A673 (cell line): ENCODE results near the gene LRRN4. TPM values are rescaled to one million over a fixed set of nuclear protein-coding genes. Genes with fewer than 3 reads are reported as not detected.

Experiments used
- BruUV-seq: library from RNA; stranded (reverse); fragments of 400-500 nt; replicated peaks from 2 replicates; lab custom pipeline; 2021; lab: Mats Ljungman, UMichigan
- CTCF ChIA-PET: fragments of 300-600 bp; sonication (Branson Sonifier 250); formaldehyde crosslinking; loops from one replicate; lab custom pipeline; 2022; ENCODE audit warnings: antibody characterized with exemption; lab: Charles Lee
- POLR2A ChIA-PET: fragments of 300-600 bp; sonication (Branson Sonifier 250); formaldehyde crosslinking; loops from one replicate; lab custom pipeline; 2022; ENCODE audit warnings: antibody characterized with exemption; ENCODE audit not compliant: low non-redundant PET; lab: Charles Lee
- DNase-seq: peaks from one replicate; pipeline ENCODE4 v3.0.0-alpha.2; 2015; ENCODE audit warnings: low spot score
- H3K27ac ChIP-seq: fragments of 200-600 bp; sonication (generic); 2 replicates; pipeline ENCODE4 v1.5.1; 2016; ENCODE audit warnings: mixed run types, low read depth, mild to moderate bottlenecking, mixed read lengths, antibody characterized with exemption, low read length; ENCODE audit not compliant: poor library complexity, severe bottlenecking
- H3K27me3 ChIP-seq: fragments of 200-600 bp; sonication (generic); replicated peaks from 2 replicates; pipeline ENCODE4 v1.6.1; 2017; ENCODE audit warnings: mixed run types, low read depth, mild to moderate bottlenecking, mixed read lengths, antibody characterized with exemption, low read length; ENCODE audit not compliant: insufficient read depth, poor library complexity
- H3K36me3 ChIP-seq: fragments of 200-600 bp; sonication (generic); 2 replicates; pipeline ENCODE4 v1.6.1; 2016; ENCODE audit warnings: mixed run types, mild to moderate bottlenecking, mixed read lengths, antibody characterized with exemption, low read length; ENCODE audit not compliant: insufficient read depth, poor library complexity, severe bottlenecking
- H3K4me1 ChIP-seq: fragments of 200-600 bp; sonication (generic); 2 replicates; pipeline ENCODE4 v1.6.1; 2017; ENCODE audit warnings: mixed run types, mild to moderate bottlenecking, mixed read lengths, antibody characterized with exemption, low read length; ENCODE audit not compliant: insufficient read depth, poor library complexity, severe bottlenecking
- H3K4me3 ChIP-seq: fragments of 200-600 bp; sonication (generic); 2 replicates; pipeline ENCODE4 v1.5.1; 2016; ENCODE audit warnings: low read depth, mixed run types, mild to moderate bottlenecking, mixed read lengths, low read length; ENCODE audit not compliant: poor library complexity, severe bottlenecking
- H3K9me3 ChIP-seq: fragments of 200-600 bp; sonication (generic); 2 replicates; pipeline ENCODE4 v1.6.1; 2016; ENCODE audit warnings: mixed run types, low read depth, mild to moderate bottlenecking, mixed read lengths, antibody characterized with exemption, low read length; ENCODE audit not compliant: poor library complexity, severe bottlenecking
- EZH2 ChIP-seq: fragments of 200-600 bp; sonication (generic); IDR thresholded peaks from 2 replicates; pipeline ENCODE4 v1.6.1; 2017; ENCODE audit warnings: borderline replicate concordance, low read depth, mild to moderate bottlenecking, mixed read lengths, antibody characterized with exemption, low read length; ENCODE audit not compliant: poor library complexity, severe bottlenecking
- intact Hi-C: fragments of 100-400 bp; cut with micrococcal nuclease; formaldehyde crosslinking; loops from one replicate; pipeline ENCODE4 v1.10.0; 2022; ENCODE audit not compliant: unreplicated experiment
- total RNA-seq: library from RNA; stranded (reverse); gene quantifications from 2 replicates; pipeline ENCODE4 v1.2.3, GENCODE V29; 2021
- TF ChIP-seq, protein P1 (sequence below): fragments of 300-800, 200-600 bp; sonication (generic); conservative IDR thresholded peaks from 2 replicates; pipeline ENCODE4 v1.5.1; 2017; ENCODE audit warnings: low read depth, mild to moderate bottlenecking, antibody characterized with exemption, low read length, moderate library complexity, mixed read lengths

Gene LRRN4
- total RNA-seq, 1 experiment from 2014 or later, result not detected

- no peak for TF ChIP-seq EZH2
- TF ChIP-seq, protein P1, sequence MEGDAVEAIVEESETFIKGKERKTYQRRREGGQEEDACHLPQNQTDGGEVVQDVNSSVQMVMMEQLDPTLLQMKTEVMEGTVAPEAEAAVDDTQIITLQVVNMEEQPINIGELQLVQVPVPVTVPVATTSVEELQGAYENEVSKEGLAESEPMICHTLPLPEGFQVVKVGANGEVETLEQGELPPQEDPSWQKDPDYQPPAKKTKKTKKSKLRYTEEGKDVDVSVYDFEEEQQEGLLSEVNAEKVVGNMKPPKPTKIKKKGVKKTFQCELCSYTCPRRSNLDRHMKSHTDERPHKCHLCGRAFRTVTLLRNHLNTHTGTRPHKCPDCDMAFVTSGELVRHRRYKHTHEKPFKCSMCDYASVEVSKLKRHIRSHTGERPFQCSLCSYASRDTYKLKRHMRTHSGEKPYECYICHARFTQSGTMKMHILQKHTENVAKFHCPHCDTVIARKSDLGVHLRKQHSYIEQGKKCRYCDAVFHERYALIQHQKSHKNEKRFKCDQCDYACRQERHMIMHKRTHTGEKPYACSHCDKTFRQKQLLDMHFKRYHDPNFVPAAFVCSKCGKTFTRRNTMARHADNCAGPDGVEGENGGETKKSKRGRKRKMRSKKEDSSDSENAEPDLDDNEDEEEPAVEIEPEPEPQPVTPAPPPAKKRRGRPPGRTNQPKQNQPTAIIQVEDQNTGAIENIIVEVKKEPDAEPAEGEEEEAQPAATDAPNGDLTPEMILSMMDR, result no peak
- intact Hi-C loops, result loop anchor here (10.0 kb wide), 1 partner anchor 284 kb away; no protein-coding TSS in a partner anchor
- no TSS peak for BruUV-seq
- no peaks in the 10 kb centered on the region for H3K9me3 ChIP-seq
- H3K27ac ChIP-seq, result no peak overlapping the region
- peaks cover 7% of the 10 kb centered on the region for H3K4me1 ChIP-seq
- DNase-seq, result no peak
- no peaks in the 10 kb centered on the region for H3K36me3 ChIP-seq
- ChIA-PET CTCF (interaction anchor here (0.7 to 1.4 kb wide), 3 partner anchors 93 to 631 kb away, joined by 3 to 4 read pairs (median 4); no protein-coding TSS in a partner anchor), POLR2A (no interaction called here)
- H3K4me3 ChIP-seq, result no peak overlapping the region
- no peaks in the 10 kb centered on the region for H3K27me3 ChIP-seq
Observed at GRCh38 chr20:6079016-6079415, 25.2 kb upstream of the LRRN4 start.

GRCh38 chr20:6075428-6076219, 21.8 kb upstream of the LRRN4 start:
- TF ChIP-seq, protein P1, result no peak
- TF ChIP-seq EZH2, result no peak
- Histone ChIP-seq H3K4me3 (no peak overlapping the region), H3K27ac (no peak overlapping the region), H3K36me3 (no peaks in the 10 kb centered on the region), H3K4me1 (peaks cover 7% of the 10 kb centered on the region), H3K9me3 (no peaks in the 10 kb centered on the region), H3K27me3 (no peaks in the 10 kb centered on the region)
- intact Hi-C loops, result loop anchor here (10.0 kb wide), 1 partner anchor 281 kb away; no protein-coding TSS in a partner anchor
- ChIA-PET CTCF (interaction anchor here (1.2 kb wide), 1 partner anchor 546 kb away, joined by 3 read pairs; no protein-coding TSS in a partner anchor), POLR2A (no interaction called here)
- DNase-seq, result no peak
- BruUV-seq, result no TSS peak

DNA sequence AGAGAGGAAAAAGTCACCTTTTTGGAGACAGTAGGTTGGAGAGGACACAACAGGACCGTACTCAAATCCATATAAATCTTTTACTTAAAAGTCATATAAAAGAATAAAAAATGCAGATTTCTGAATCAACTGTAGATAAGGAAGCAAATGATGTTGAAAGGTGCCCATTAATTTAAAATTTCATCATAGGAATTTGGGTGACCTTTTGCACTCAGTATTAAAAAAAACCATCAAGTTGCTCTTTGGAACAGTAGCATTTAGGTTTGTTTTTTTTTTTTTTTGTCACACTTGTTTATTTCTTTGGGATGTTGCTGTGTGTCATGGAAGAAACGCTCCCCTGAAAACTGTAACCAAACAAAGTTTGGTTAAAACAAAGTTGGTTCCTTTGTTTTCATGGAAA, 20.9 kb upstream of the LRRN4 start:
- peaks cover 7% of the 10 kb centered on the region for H3K4me1 ChIP-seq
- no peak for TF ChIP-seq EZH2
- TF ChIP-seq, protein P1, result no peak
- ChIA-PET CTCF (interaction anchor here (1.2 kb wide), 1 partner anchor 545 kb away, joined by 3 read pairs; no protein-coding TSS in a partner anchor), POLR2A (interaction anchor here (0.6 kb wide), 1 partner anchor 10 kb away, joined by 3 read pairs; no protein-coding TSS in a partner anchor)
- H3K9me3 ChIP-seq, result no peaks in the 10 kb centered on the region
- no peaks in the 10 kb centered on the region for H3K36me3 ChIP-seq
- BruUV-seq, result no TSS peak
- no peak overlapping the region for H3K27ac ChIP-seq
- no peak for DNase-seq
- no peak overlapping the region for H3K4me3 ChIP-seq
- intact Hi-C loops, result loop anchor here (10.0 kb wide), 1 partner anchor 280 kb away; no protein-coding TSS in a partner anchor
- no peaks in the 10 kb centered on the region for H3K27me3 ChIP-seq
